Activated CD8-positive, alpha-beta memory T cell treated with anti-CD3 and anti-CD28 coated beads, Interleukin-2, amount 50 U/mL, for 48 hours (primary cell): ENCODE results near the gene RHBDF2.

Experiments
- DNase-seq: peaks from one replicate; pipeline ENCODE4 v3.0.0-alpha.2; 2020

Gene RHBDF2

DNA sequence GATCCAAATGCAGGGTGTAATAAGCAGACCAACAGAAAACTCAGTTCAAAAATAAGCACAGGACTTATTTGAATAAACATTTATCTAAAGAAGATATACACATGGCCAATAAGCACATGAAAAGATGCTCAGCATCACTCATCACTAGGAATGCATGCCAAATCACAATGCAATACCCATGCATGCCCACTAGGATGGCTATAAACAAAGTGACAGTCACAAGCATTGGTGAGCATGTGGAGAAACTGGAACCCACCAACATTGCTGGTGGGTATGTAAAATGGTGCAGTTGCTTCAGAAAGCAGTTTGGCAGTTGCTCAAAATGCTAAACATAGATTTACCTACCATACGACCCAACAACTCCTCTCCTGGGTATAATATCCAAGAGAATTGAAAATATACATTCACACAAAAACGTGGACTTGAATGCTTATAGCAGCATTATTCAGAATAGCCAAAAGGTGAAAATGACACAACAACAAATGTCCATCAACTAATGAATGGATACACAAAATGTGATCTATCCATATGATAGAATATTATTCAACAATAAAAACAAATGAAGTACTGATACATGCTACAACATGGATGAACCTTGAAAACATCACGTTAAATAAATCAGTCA, 68.4 kb downstream of the RHBDF2 start:
- no peak for DNase-seq

DNA sequence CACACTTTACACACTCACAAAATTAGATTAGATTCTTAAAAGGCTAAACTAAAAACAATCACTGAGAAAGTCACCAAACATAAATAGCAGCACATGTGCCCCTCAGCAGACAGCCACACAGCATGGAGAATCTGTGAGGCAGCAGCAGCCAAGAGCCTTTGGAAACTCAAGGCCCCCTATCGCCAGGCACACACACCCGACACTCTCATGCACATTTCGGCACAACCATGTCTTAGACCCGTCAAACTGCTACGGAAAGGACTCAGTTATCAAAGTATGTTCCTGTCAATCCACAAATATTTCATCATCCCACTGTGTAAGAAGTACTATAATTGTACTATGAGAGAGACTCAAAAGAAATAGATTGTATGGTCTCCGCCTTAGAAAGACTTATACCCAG, 69.2 kb downstream of the RHBDF2 start:
- no peak for DNase-seq

- DNase-seq = no peak
Observed at GRCh38 chr17:76431509-76431908, 69.7 kb downstream of the RHBDF2 start.

DNA sequence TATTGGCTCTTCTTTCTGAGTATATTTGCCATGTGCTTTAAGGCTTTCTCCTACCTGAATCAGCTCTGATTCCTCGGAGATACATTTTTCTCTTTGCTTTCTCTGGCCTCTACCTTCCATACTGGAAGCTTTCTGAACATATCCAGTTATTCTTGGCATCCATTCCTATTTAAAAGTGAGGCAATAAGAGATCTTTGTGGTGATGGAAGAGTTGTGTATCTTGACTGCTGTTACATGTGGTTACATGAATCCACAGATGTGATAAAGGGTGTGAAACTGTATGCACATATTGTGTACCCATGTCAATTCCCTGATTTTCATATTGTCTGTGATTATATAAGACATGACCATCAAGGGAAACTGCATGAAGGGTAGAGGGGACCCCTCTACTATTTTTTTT, 72.7 kb downstream of the RHBDF2 start:
- DNase-seq = no peak

GRCh38 chr17:76427501-76428231, 73.6 kb downstream of the RHBDF2 start:
- no peak for DNase-seq

- no peak for DNase-seq
Observed at GRCh38 chr17:76426853-76427252, 74.4 kb downstream of the RHBDF2 start.

DNA sequence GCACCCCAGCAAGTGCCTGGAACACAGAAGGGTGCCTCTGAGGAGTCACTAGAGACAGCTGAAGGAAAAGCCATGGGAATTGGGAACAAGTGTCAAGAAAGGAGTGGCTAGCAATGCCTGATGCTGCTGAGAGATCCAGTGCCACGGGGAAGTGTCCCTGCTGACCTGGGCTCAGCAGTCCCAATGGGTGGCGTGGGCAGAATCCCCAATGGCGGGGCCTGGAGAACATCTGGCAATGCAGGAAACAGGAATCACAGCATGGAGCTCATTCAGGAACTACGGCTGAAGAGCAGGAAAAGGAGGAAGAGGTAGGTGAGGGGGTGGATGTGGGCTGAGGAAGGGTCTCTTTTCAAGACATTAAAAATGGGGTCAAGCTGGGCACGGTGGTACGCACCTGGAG, 78.4 kb downstream of the RHBDF2 start:
- DNase-seq = no peak

- no peak for DNase-seq
Observed at GRCh38 chr17:76422406-76422805, 78.8 kb downstream of the RHBDF2 start.

- no peak for DNase-seq
Observed at GRCh38 chr17:76421044-76421407, 80.2 kb downstream of the RHBDF2 start.
